ENCODE measurements around the gene TRIP6. TPM values are rescaled to one million over a fixed set of nuclear protein-coding genes. Genes with fewer than 3 reads are reported as not detected.

Gene TRIP6
- total and polyA plus RNA-seq, 8 donors: 24.1 to 57.6 (median 34.5) TPM

- intact Hi-C loops (cut with DNase I): loop anchor here in 2 of 3 donors (5.0 to 10.0 kb wide), 2 partner anchors 168 to 171 kb away; no protein-coding TSS in a partner anchor
- FAIRE-seq (no peak), ATAC-seq (no peak), DNase-seq (peak in 2 of 6 donors; percentile 44 to 70)
- H3K4me1 ChIP-seq: peaks cover 0 to 13% (median 5%) of the 10 kb centered on the region in 3 donors
- TF ChIP-seq, protein P1, sequence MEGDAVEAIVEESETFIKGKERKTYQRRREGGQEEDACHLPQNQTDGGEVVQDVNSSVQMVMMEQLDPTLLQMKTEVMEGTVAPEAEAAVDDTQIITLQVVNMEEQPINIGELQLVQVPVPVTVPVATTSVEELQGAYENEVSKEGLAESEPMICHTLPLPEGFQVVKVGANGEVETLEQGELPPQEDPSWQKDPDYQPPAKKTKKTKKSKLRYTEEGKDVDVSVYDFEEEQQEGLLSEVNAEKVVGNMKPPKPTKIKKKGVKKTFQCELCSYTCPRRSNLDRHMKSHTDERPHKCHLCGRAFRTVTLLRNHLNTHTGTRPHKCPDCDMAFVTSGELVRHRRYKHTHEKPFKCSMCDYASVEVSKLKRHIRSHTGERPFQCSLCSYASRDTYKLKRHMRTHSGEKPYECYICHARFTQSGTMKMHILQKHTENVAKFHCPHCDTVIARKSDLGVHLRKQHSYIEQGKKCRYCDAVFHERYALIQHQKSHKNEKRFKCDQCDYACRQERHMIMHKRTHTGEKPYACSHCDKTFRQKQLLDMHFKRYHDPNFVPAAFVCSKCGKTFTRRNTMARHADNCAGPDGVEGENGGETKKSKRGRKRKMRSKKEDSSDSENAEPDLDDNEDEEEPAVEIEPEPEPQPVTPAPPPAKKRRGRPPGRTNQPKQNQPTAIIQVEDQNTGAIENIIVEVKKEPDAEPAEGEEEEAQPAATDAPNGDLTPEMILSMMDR (IDR thresholded peaks at IDR 0.05): no peak
- peak overlapping the region in 2 of 4 donors; percentile 60 to 67 for H3K4me3 ChIP-seq
- 46 to 54% methylated on average over 35 to 40 of the region's 40 CpGs for WGBS, 2 donors
- no peaks in the 10 kb centered on the region for H3K9me3 ChIP-seq
- no peak overlapping the region for H3K27ac ChIP-seq
- H3K36me3 ChIP-seq: no peaks in the 10 kb centered on the region
- H3K27me3 ChIP-seq: no peaks in the 10 kb centered on the region
These were observed 26.9 kb downstream of the TRIP6 start for GRCh38 chr7:100893910-100894721.

GRCh38 chr7:100894860-100895700 is 27.9 kb downstream of the TRIP6 start:
- H3K9me3 ChIP-seq: no peaks in the 10 kb centered on the region
- intact Hi-C loops (cut with DNase I): loop anchor here in 2 of 3 donors (5.0 to 10.0 kb wide), 2 partner anchors 167 to 170 kb away; no protein-coding TSS in a partner anchor
- FAIRE-seq (no peak), DNase-seq (peak; percentile 33 to 88 (median 70)), ATAC-seq (peak; percentile 26 to 40 (median 36))
- H3K27me3 ChIP-seq: no peaks in the 10 kb centered on the region
- peak overlapping the region; percentile 17 to 67 (median 42) for H3K4me3 ChIP-seq
- peaks cover 0 to 13% (median 5%) of the 10 kb centered on the region in 3 donors for H3K4me1 ChIP-seq
- peak overlapping the region in 1 of 4 donors; percentile 72 for H3K27ac ChIP-seq
- 1% methylated on average over 51 to 83 of the region's 83 CpGs for WGBS, 2 donors
- TF ChIP-seq, protein P1 (IDR thresholded peaks at IDR 0.05): peak; percentile 41 to 81 (median 74)
- no peaks in the 10 kb centered on the region for H3K36me3 ChIP-seq

GRCh38 chr7:100895701-100895955 is 28.4 kb downstream of the TRIP6 start, which contains the start of gene ACHE:
TSS of gene ACHE (minus strand) at chr7:100895888. CDS start at chr7:100894232, 1,656 bp downstream.
- Histone ChIP-seq H3K4me1 (peaks cover 0 to 13% (median 5%) of the 10 kb centered on the region in 3 donors), H3K27ac (peak within 1 kb of the TSS in 2 of 4 donors; percentile 57 to 72), H3K9me3 (no peaks in the 10 kb centered on the region), H3K27me3 (no peaks in the 10 kb centered on the region), H3K36me3 (no peaks in the 10 kb centered on the region), H3K4me3 (peak within 1 kb of the TSS; percentile 17 to 67 (median 42))
- FAIRE-seq: no peak
- 1 to 3% methylated on average over 14 to 32 of the region's 32 CpGs for WGBS, 2 donors
- DNase-seq: peak in 3 of 6 donors; percentile 36 to 79 (median 73)
- intact Hi-C loops (cut with DNase I): loop anchor here in 1 of 3 donors (10.0 kb wide), 1 partner anchor 169 kb away; no protein-coding TSS in a partner anchor
- peak in 2 of 4 donors; percentile 25 to 47 for ATAC-seq
- TF ChIP-seq, protein P1 (IDR thresholded peaks at IDR 0.05): no peak

DNA sequence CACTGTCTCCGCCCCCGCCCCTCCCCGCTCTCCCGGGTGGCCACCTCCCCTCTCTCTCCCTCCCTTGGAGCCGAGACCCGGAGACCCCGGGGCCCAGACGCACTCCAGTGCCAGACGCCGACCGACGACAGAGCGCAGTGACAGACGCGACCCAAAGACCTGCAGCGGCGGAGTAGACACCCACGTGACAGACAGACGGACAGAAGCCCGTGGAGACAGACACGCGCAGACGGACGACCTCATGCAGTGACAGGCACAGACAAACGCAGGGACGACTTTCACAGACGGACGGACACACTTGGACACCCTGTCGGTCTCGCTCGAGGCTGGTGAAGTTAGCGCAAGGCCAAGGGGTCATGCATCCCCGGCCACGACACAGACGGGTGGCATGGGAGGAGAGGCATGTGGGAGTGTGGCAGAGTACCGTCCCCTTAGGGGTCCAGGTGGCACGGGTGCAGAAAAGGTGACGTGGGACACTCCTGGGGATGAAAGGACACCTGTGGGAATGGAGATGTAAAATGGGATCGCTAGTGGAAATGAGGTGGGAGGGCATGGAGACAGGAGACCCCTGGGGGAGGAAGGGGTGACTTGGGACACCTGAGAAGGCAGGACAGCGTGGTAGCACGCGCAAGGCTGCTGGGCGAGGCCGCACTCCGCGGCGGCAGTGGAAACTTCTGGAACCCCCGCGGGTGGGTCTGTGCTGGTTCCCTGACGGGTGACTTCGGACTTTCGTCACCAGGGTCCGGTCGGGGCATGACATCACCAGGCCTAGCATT is 29.0 kb downstream of the TRIP6 start:
- Histone ChIP-seq H3K36me3 (no peaks in the 10 kb centered on the region), H3K27me3 (no peaks in the 10 kb centered on the region), H3K9me3 (no peaks in the 10 kb centered on the region), H3K4me3 (peak overlapping the region in 2 of 4 donors; percentile 60 to 67), H3K27ac (peak overlapping the region in 2 of 4 donors; percentile 57 to 72), H3K4me1 (peaks cover 0 to 16% (median 5%) of the 10 kb centered on the region in 3 donors)
- intact Hi-C loops (cut with DNase I): loop anchor here in 2 of 3 donors (2.0 to 10.0 kb wide), 2 partner anchors 165 to 169 kb away; no protein-coding TSS in a partner anchor
- 6% methylated on average over 49 to 54 of the region's 54 CpGs for WGBS, 2 donors
- TF ChIP-seq, protein P1 (IDR thresholded peaks at IDR 0.05): no peak
- FAIRE-seq: no peak
- peak; percentile 46 to 81 (median 77) for DNase-seq
- peak; percentile 33 to 66 (median 60) for ATAC-seq
